ENCODE measurements around the gene CDH16.
"Not testable (repeated sequence)": the region's sequence is repeated elsewhere in the genome, so short reads cannot be mapped to it uniquely, and the experiment has no call there.

CDH16 gene

DNA sequence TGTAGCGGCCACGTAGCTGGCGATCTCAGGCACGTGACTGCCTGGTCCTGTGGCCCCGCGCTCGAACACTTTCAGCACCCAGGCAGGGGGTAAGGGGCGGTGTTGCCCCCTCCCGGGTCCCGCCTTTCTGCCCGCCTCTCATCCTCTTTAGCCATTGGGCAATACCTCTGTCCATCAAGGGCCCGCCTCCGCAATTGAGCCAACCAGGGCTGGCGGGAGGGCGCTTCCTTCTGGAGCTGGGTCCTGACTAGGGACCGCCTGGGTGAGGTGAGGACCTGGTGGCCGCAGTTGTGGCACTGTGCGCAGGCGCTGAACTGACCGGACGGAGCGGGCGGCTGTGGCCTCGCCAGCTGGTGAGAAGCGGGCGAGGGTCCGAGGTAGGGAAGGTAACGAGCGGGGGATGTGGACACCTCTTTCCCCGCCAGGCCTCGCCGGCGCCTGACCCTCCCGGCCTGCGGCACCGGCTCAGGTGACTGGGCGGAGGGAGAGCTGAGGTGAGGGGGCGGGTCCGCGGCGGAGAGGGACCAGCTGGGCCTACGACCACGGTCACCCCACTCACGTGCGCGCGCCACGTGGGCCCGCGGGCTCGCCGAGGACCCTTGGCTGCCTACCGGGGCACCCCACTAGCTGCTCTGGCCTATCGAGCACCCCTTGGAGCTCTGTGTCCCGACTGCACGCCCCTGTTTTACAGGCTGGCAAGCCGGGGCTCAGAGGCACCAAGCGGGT is 38.2 kb downstream of the CDH16 start, which contains the start of gene PDP2:
TSS of gene PDP2 (plus strand) at position 228 of the 726 bp plus-strand sequence. CDS start 3,770 bp downstream, outside the sequence.
- DNase-seq (ENCODE audit: extremely low read depth in 1 of 2, low read depth in 1 of 2) = peak; percentile 79 to 91

DNA sequence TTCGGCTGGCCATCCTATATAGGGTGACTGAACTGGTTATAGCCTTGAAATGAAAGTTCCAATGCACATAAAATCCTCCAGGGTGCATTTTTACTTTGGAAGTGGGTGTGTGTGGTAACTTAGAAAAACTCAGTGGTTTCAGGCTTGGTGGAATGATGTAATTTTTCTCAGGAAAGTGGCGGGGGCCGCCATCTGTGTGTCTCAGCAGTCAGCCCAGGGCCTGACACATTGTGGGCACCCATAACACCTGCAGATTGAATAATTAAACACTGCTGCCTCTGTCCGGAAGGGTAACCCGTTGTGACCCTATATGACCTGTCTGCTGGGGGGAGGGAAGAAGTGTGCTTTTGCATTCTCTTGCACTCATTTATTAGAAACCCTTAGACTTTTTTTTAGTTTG is 40.6 kb downstream of the CDH16 start:
- peak; percentile 58 to 81 for DNase-seq (ENCODE audit: extremely low read depth in 1 of 2, low read depth in 1 of 2)

DNA sequence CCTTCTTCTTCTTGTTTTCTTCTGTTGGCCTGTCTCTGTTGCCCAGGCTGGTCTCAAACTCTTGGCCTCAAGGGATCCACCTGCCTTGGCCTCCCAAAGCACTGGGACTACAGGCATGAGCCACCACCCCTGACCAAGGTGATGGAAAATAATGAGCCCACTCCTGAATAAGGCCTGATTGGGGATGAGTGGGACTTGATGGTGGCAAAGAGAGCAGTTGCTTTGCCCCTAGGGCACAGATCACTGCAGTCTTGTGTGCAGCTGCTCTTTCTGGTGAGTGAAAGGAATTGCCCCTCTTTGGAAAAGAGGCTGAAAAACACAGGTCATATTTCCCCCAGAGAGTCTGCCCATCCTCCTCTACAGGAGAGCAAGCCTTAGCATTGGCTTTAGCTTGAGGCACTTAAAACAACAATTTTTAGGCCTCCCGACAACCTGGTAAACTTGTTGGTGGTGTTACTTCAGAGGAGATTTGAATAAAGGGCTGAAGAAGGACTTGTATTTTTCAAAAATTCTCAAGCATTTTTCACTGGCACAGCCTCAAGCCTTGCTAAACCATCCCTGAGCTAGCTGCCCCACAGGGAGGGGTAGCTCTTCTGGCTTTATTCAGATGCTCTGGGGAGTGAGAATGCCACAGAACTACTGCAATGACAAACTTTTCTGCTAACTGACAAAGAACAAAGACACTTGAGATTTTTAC is 44.5 kb downstream of the CDH16 start:
- DNase-seq (ENCODE audit: extremely low read depth in 1 of 2, low read depth in 1 of 2) = no peak

DNA sequence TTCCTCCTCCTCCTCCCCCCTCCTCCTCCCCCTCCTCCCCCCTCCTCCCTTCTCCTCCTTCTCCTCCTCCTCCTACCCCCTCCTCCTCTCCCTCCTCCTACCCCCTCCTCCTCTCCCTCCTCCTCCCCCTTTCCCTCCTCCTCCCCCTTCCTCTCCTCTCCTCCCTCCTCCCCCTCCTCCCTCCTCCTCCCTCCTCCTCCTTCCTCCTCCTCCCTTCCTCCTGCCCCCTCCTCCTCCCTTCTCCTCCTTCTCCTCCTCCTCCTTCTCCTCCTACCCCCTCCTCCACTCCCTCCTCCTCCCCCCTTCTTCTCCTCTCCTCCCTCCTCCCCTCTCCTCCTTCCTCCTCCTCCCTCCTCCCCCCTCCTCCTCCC is 45.0 kb downstream of the CDH16 start:
- DNase-seq (ENCODE audit: extremely low read depth in 1 of 2, low read depth in 1 of 2) = no peak

DNA sequence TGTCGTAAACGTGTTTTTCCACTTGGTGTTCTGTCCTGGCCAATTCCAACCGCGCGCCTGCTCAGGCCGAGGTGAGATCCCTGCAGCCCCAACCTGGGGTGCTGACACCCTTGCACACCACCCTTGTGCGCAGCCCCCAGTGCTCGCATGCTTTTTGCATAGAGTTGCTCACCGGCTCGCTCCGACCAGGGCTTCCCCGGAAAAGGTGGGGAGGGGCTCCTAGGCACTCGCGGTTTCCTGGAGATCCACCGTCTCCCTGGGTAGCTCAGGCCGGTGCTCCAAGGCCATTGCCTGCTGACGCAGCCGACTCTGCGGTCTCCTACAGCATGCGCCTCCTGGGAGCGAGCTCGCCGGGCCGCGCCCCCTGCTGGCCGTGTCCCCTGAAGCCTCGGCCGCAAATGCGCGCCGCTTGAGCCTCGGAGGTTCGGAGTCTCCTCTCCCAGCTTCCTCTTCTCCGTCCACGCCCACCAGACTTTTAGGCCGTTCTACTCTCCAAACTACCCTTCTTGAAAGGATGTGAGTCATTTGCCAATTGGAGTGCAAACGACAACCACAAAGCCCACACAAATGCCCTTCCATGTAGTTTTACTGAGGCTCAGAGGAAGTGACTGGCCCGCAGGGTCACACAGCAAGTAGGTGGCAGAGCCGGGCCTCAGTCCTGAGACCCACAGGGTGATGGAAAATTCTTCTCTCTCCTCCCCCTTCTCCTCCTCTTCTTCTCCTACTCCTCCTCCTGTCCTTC is 45.6 kb downstream of the CDH16 start:
- DNase-seq (ENCODE audit: extremely low read depth in 1 of 2, low read depth in 1 of 2) = peak; percentile 91 to 97

DNA sequence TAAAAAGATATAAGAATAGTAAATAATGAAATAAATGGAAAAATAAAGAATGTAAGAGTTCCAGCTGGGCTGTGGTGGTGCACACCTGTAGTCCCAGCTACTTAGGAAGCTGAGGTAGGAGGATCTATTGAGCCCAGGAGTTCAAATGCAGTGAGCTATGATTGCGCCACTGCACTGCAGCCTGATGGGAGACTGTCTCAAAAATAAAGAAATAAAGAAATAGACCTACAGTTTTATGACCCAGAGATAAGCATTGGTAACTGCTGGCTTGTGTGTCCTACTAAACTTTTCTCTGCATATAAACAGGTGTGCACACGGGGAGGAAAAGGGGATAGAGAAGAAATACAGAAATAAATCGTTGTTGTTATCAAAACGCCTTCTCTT is 46.1 kb downstream of the CDH16 start:
- no peak for DNase-seq (ENCODE audit: extremely low read depth in 1 of 2, low read depth in 1 of 2)

DNA sequence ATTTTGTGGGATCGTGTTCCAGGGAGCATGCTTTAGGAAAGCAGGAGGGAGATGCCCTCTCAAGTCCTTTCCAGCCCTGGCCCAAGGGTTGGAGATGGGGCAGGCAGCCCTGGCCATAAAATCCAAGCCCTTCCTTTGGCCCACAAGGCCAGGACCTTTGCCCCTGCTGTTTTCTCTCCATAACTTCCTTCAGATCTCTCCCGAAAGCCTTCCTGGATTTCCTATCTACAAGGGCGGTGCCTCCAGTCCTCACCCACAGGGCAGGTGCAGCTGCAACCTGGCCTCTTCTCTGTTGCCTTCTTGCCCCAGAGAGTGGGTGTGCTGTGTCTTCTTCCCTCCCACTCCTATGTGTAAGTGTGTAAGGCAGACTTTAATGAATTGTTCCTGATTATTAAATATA is 46.8 kb downstream of the CDH16 start:
- no peak for DNase-seq (ENCODE audit: extremely low read depth in 1 of 2, low read depth in 1 of 2)

DNA sequence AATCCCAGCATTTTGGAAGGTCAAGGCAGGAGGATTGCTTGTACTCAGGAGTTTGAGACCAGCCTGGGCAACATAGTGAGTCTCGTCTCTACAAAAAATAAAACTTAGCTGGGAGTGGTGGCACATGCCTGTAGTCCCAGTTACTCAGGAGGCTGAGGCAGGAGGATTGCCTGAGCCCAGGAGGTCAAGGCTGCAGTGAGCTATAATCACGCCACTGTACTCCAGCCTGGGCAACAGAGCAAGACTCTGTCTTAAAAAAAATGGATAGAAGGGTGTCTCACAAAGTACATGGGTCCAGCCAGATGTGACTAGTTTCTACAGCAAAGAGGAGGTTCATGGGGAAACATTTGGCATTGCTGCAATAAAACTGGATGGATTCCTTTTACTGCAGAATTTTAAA is 47.3 kb downstream of the CDH16 start:
- not testable (repeated sequence) for DNase-seq (ENCODE audit: extremely low read depth in 1 of 2, low read depth in 1 of 2)

DNA sequence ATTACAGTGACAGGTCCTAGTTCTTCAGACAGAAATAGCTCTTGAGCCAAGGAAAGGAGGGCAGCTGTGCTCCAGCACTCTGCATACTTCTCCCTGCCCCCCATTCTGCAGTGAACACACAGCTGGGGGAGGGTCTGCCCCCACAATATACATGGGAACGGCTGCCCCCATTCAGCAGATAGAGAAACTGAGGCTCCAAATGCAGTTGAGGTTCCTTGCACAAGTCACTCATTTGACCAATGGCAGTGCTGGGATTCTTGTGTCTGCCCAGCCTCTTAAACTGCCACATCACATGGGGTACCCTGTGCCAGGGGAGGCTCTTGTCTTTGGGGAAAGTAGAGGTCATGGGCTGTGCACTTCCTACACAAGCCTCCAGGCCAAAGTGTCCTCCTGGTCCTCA is 49.3 kb downstream of the CDH16 start:
- DNase-seq (ENCODE audit: extremely low read depth in 1 of 2, low read depth in 1 of 2) = no peak

DNA sequence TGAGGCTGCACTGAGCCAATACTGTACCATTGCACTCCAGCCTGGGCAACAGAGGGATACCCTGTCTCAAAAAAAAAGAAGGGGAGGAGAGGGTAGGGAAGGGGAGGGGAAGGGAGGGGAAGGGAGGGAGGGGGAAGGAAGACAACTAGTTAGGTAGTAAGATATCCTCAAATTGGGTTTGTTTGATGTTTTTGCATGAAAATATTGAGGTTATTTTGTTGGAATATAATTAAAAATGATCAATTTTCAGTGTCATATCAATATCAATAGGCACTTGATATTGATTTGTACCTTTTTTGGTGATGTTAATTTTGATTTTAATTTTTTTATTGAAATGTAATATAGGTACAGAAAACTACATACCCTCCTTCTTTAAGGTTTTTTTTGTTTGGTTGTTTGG is 55.0 kb downstream of the CDH16 start:
- no peak for DNase-seq (ENCODE audit: extremely low read depth in 1 of 2, low read depth in 1 of 2)

DNA sequence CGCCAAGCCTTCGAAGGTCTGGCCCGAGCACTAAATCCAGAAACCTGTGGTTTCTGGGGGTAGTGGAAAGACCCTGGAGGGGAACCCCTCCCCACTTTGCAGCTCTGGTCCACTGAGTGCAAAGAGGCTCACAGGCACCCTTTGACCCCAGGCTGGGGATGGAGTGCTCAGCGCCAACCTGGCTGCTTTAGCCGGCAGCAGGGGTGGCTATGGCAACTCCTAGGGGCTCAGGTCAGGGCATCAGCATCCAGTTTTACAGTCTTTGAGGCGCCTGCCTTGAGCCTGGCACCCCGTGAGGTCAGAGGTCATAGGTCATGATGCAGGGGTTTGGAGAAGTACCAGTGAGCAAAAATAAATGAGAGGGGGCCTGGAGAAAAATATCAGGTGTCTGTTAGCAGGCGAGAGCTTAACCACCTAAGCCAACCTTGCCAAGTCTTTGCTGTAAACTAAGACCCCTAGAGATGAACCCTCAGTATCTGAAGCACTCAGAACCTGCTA is 56.6 kb downstream of the CDH16 start:
- DNase-seq (ENCODE audit: extremely low read depth in 1 of 2, low read depth in 1 of 2) = no peak

DNA sequence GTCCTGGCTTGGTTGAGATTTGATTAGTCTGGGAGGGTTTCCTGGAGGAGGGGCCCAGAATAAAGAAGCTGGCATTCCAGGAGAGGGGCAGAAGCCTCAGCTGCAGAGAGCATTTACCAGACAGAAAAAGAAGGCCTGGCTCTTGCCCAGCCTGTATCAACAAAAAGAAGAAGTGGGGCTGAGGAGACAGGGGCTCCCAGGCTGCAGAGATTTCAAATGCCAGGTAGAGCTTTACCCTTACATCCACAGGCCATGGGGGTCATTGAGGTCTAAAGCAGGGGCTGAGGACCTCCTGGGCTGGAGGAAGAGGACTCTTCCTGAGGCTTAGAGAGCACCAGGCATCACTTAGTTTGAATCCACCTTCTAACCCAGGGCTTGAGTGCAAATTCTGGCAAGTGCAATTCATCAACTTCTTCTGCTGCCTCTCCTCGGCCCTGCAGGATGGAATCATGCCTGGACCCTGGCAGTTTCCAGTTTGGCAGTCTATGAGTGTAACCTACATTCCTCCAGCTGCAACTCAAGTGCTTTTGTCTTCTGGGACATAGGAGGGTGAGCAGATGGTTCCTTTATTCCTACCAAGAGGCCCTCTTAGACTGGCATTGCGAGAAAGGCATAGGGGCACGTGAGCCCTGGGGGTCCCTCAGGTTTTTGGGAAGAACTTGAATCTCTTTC is 59.2 kb downstream of the CDH16 start:
- DNase-seq (ENCODE audit: extremely low read depth in 1 of 2, low read depth in 1 of 2) = no peak

DNA sequence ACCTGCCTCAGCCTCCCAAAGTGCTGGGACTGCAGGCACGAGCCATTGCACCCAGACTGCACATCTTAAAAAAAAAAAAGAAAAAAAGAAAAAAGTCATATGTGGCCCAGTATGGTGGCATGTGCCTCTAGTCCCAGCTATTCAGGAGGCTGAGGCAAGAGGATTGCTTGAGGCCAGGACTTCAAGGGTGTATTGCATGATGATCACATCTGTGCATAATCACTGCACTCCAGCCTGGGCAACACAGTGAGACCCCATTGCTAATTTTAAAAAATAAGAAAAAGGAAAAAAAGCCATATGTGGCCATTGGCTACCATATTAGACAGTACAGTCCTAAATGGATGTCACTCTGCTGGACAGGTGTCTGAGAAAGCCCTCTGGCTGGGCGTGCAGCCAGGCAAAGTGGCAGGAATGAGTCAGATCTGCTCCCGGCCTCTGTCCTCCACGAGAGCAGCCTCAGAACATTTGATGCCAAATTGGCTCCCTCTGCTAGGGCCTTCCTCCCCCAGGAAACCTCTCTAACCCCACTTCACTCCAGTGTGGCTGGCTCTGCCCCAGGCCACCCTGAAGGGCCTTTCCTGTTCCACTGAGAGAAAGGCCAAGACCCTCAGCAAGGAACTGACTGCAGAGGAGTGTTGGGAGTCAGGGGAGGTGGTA is 59.8 kb downstream of the CDH16 start:
- DNase-seq (ENCODE audit: extremely low read depth in 1 of 2, low read depth in 1 of 2) = no peak

Data from stimulated activated CD8-positive, alpha-beta memory T cell treated with anti-CD3 and anti-CD28 coated beads, Interleukin-7, amount 100 ng/mL, for 48 hours (primary cell).